Calu3 (cell line): ENCODE results near the gene CCL16. TPM values are rescaled to one million over a fixed set of nuclear protein-coding genes. Genes with fewer than 3 reads are reported as not detected.

Source experiments
- Bru-seq: library from RNA; stranded (reverse); fragments of 400-500 nt; gene quantifications from one replicate; lab custom pipeline; 2021; lab: Mats Ljungman, UMichigan
- BruChase-seq, 2 experiments: library from RNA; stranded (reverse); fragments of 400-500 nt; gene quantifications; one replicate each; lab custom pipeline; 2021; lab: Mats Ljungman, UMichigan
- BruUV-seq: library from RNA; stranded (reverse); fragments of 400-500 nt; replicated peaks from 2 replicates; lab custom pipeline; 2021; lab: Mats Ljungman, UMichigan
- CTCF ChIA-PET: fragments of 300-600 bp; sonication (Branson Sonifier 250); formaldehyde crosslinking; loops from one replicate; lab custom pipeline; 2022; ENCODE audit warnings: antibody characterized with exemption; lab: Charles Lee
- DNase-seq: peaks from one replicate; pipeline ENCODE4 v3.0.0; 2022
- H3K27ac Mint-ChIP-seq: one replicate; pipeline ENCODE4 v1.8.0; 2022; ENCODE audit warnings: mixed read lengths; ENCODE audit not compliant: unreplicated experiment
- H3K27me3 Mint-ChIP-seq: one replicate; pipeline ENCODE4 v1.8.0; 2022; ENCODE audit warnings: mixed read lengths; ENCODE audit not compliant: unreplicated experiment
- H3K36me3 Mint-ChIP-seq: one replicate; pipeline ENCODE4 v1.8.0; 2022; ENCODE audit warnings: mild to moderate bottlenecking, moderate library complexity, mixed read lengths; ENCODE audit not compliant: insufficient read depth, unreplicated experiment
- H3K4me1 Mint-ChIP-seq: one replicate; pipeline ENCODE4 v1.8.0; 2022; ENCODE audit warnings: mild to moderate bottlenecking, low read depth, mixed read lengths; ENCODE audit not compliant: unreplicated experiment
- H3K4me3 Mint-ChIP-seq: one replicate; pipeline ENCODE4 v1.8.0; 2022; ENCODE audit warnings: mild to moderate bottlenecking, low read depth, moderate library complexity, mixed read lengths; ENCODE audit not compliant: unreplicated experiment
- H3K9me3 Mint-ChIP-seq: one replicate; pipeline ENCODE4 v1.8.0; 2022; ENCODE audit warnings: low read depth, mixed read lengths; ENCODE audit not compliant: unreplicated experiment
- intact Hi-C: fragments of 100-400 bp; cut with micrococcal nuclease; formaldehyde crosslinking; loops from one replicate; pipeline ENCODE4 v1.10.0; 2022; ENCODE audit not compliant: unreplicated experiment
- long read RNA-seq: library from polyadenylated mRNA; stranded (forward); transcript quantifications from one replicate; pipeline ENCODE4 v2.0.0, GENCODE V29; 2022
- total RNA-seq: library from RNA; stranded (reverse); gene quantifications from 2 replicates; pipeline ENCODE4 v1.2.3, GENCODE V29; 2022
- TF ChIP-seq, protein P1 (sequence below): fragments of 200-600 bp; IDR thresholded peaks from one replicate; pipeline ENCODE4 v1.8.0; 2022; ENCODE audit warnings: antibody characterized with exemption; ENCODE audit not compliant: unreplicated experiment

The CCL16 gene
- not detected in 2 replicates for total RNA-seq
- Bru-seq, nascent RNA = not detected
- not detected for BruChase-seq, experiment 1, labeled RNA remaining after a 6-hour chase
- not detected for BruChase-seq, experiment 2, labeled RNA remaining after a 2-hour chase
- long read RNA-seq = 0 reads

- CTCF ChIA-PET = interaction anchor here (0.7 to 2.7 kb wide), 5 partner anchors 9 to 168 kb away, joined by 3 to 36 read pairs (median 8); no protein-coding TSS in a partner anchor
- Mint-ChIP-seq H3K4me3 (no peak within 1 kb of the TSS), H3K4me1 (no peaks in the 10 kb centered on the region), H3K36me3 (no peaks in the 10 kb centered on the region), H3K9me3 (no peaks in the 10 kb centered on the region), H3K27me3 (peaks cover 87% of the 10 kb centered on the region), H3K27ac (no peak within 1 kb of the TSS)
- TF ChIP-seq, protein P1, sequence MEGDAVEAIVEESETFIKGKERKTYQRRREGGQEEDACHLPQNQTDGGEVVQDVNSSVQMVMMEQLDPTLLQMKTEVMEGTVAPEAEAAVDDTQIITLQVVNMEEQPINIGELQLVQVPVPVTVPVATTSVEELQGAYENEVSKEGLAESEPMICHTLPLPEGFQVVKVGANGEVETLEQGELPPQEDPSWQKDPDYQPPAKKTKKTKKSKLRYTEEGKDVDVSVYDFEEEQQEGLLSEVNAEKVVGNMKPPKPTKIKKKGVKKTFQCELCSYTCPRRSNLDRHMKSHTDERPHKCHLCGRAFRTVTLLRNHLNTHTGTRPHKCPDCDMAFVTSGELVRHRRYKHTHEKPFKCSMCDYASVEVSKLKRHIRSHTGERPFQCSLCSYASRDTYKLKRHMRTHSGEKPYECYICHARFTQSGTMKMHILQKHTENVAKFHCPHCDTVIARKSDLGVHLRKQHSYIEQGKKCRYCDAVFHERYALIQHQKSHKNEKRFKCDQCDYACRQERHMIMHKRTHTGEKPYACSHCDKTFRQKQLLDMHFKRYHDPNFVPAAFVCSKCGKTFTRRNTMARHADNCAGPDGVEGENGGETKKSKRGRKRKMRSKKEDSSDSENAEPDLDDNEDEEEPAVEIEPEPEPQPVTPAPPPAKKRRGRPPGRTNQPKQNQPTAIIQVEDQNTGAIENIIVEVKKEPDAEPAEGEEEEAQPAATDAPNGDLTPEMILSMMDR = no peak
- DNase-seq = no peak
- BruUV-seq = no TSS peak
- intact Hi-C loops = no loop called here
These were observed at the start of gene CCL16 for GRCh38 chr17:35981246-35981645. Gene CCL16, minus strand, starts transcription at chr17:35981497. Its CDS starts 77 bp downstream, at chr17:35981420.

DNA sequence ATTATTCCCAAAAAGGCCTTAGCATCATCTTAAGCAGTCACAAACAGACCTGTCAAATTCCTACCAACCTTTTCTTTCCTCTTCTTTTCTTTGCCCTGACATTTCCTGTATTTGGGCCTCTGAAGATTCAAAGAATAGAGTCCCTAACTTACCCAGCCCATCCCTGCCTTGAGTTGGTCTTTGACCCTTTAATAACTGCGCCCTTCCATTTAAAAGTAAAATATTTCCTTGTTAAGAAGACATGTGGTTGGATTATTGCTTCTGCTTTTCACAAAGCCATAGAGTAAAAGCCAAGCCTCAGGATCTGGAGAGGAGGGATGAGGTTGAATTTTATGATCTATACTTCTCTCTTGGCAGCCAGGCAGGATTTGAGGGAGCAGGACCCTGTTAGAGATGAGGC lies 49.7 kb upstream of the CCL16 start:
- BruUV-seq = no TSS peak
- H3K27me3 Mint-ChIP-seq = peaks cover 65% of the 10 kb centered on the region
- no peak for DNase-seq
- H3K4me1 Mint-ChIP-seq = no peaks in the 10 kb centered on the region
- no peaks in the 10 kb centered on the region for H3K9me3 Mint-ChIP-seq
- TF ChIP-seq, protein P1 = no peak
- intact Hi-C loops = no loop called here
- H3K36me3 Mint-ChIP-seq = no peaks in the 10 kb centered on the region
- CTCF ChIA-PET = no interaction called here
- no peak overlapping the region for H3K27ac Mint-ChIP-seq
- no peak overlapping the region for H3K4me3 Mint-ChIP-seq

DNA sequence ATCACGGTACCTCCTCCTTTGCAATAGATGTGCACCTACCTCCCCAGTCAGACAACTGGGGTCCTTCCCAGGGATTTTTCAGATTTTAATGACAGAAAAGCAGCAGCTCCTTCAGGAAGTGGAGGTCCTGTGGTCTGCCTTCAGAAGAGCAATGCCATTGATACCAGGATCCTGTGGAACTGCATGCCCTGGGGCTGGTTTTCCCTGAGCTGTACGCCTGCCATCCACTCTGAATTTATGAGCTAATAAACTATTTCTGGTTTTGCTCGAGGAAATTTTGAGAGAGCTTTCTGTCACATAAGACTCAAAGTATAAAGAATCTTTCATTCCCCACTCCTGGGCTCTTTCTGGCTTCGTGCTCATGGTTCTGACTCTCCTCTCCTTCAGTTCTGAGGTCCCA lies 46.5 kb upstream of the CCL16 start:
- Mint-ChIP-seq H3K27me3 (peaks cover 62% of the 10 kb centered on the region), H3K9me3 (no peaks in the 10 kb centered on the region), H3K4me3 (no peak overlapping the region), H3K27ac (no peak overlapping the region), H3K36me3 (no peaks in the 10 kb centered on the region), H3K4me1 (no peaks in the 10 kb centered on the region)
- BruUV-seq = no TSS peak
- TF ChIP-seq, protein P1 = no peak
- intact Hi-C loops = no loop called here
- CTCF ChIA-PET = interaction anchor here (1.5 kb wide), 1 partner anchor 93 kb away, joined by 3 read pairs; no protein-coding TSS in a partner anchor
- DNase-seq = no peak

- CTCF ChIA-PET = no interaction called here
- no peak for DNase-seq
- intact Hi-C loops = no loop called here
- Mint-ChIP-seq H3K36me3 (no peaks in the 10 kb centered on the region), H3K4me1 (no peaks in the 10 kb centered on the region), H3K27ac (no peak overlapping the region), H3K9me3 (no peaks in the 10 kb centered on the region), H3K4me3 (no peak overlapping the region), H3K27me3 (peaks cover 62% of the 10 kb centered on the region)
- no TSS peak for BruUV-seq
- TF ChIP-seq, protein P1 = no peak
These were observed 43.0 kb upstream of the CCL16 start for GRCh38 chr17:36024106-36024869.
